Measurements from ENCODE around the gene CRYGC. TPM values are rescaled to one million over a fixed set of nuclear protein-coding genes. Genes with fewer than 3 reads are reported as not detected.
A peak's percentile ranks its signal among the peaks of the same experiment; 100 is the strongest.

The CRYGC gene, protein sequence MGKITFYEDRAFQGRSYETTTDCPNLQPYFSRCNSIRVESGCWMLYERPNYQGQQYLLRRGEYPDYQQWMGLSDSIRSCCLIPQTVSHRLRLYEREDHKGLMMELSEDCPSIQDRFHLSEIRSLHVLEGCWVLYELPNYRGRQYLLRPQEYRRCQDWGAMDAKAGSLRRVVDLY
- not detected for total RNA-seq
- not detected for polyA plus RNA-seq (ENCODE audit: insufficient read depth, low read depth, low replicate concordance)
- long read RNA-seq, donor 1, result 0 reads
- long read RNA-seq, donor 2, result 0 reads
- long read RNA-seq, donor 3, result 0 reads
- long read RNA-seq, donor 4, result 0 reads
- long read RNA-seq, donor 5, result 0 reads
- long read RNA-seq, donor 6, result 0 reads
- long read RNA-seq, donor 7, result 0 reads
- long read RNA-seq, donor 8, result 0 reads
- long read RNA-seq, donor 9, result 0 reads
- long read RNA-seq, donor 10, result 0 reads

DNA sequence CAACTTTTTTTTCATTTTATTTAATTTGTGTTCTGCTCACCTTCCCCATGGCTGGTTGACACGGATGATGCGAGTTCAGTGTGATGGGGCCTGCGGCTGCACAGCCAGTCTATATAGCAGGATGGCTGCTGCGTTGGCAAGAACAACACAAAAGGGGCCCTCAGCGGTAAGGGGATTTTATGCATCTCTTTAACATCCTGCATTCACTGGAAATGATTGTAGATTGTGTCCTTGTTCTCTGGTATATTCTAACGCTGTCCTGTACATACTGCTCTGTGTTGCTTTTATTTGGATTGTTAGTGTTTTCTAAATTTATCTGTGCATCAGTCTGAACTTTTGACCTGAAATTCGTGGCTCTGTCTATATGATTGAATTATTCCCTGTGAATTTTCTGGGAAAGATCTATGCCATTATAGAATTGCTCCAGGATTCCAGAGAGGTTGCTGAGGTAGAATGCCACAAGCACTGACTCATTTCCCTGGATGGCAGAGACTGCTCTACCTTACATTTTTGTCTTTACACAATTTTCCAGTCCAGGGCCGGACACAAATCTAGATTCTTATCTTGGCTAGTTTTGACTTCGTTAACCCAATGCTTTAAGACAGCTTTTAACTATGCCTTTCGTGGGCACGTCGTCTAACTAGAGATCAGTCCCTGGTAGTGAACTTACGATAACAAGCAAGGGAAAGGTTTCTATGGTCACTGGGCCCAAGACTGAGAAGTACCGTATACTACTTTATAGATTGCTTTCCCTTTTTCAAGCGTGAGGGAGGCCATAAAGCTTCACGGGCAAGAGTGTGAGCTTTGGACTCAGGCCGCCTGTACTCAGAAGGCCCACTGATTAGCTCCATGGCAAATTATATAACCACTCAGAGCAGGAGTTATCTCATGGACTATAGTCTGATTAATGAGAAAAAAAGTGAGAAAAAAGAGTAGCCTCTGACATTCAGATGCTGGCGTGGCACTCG, at the start of gene CRYGC:
Gene CRYGC (minus strand): TSS at position 85 of the 968 bp plus-strand sequence. CDS start 36 bp downstream, at position 49.
- DNase-seq (peak in 2 of 5 donors; percentile 18 to 20), FAIRE-seq (no peak)
- no peaks in the 10 kb centered on the region for H3K4me1 ChIP-seq (ENCODE audit: control insufficient read depth in 2 of 3, insufficient read depth in 2 of 3, low read depth in 1 of 3, low read length in 3 of 3)
- H3K9me3 ChIP-seq (ENCODE audit: control insufficient read depth in 2 of 3, insufficient read depth in 1 of 3, low read length in 3 of 3), result no peaks in the 10 kb centered on the region
- H3K4me3 ChIP-seq (ENCODE audit: low read length in 3 of 3), result no peak within 1 kb of the TSS
- H3K27ac ChIP-seq (ENCODE audit: low read depth in 2 of 2, low read length in 2 of 2), result no peak within 1 kb of the TSS
- intact Hi-C loops (cut with DNase I), result no loop called here
- H3K27me3 ChIP-seq (ENCODE audit: control insufficient read depth, insufficient read depth, low read length), result no peaks in the 10 kb centered on the region
- H3K36me3 ChIP-seq (ENCODE audit: control insufficient read depth in 2 of 3, insufficient read depth in 3 of 3, low read length in 3 of 3), result no peaks in the 10 kb centered on the region
- H3K9ac ChIP-seq (ENCODE audit: low read length in 3 of 3), result no peak within 1 kb of the TSS
- TF ChIP-seq, protein P1, sequence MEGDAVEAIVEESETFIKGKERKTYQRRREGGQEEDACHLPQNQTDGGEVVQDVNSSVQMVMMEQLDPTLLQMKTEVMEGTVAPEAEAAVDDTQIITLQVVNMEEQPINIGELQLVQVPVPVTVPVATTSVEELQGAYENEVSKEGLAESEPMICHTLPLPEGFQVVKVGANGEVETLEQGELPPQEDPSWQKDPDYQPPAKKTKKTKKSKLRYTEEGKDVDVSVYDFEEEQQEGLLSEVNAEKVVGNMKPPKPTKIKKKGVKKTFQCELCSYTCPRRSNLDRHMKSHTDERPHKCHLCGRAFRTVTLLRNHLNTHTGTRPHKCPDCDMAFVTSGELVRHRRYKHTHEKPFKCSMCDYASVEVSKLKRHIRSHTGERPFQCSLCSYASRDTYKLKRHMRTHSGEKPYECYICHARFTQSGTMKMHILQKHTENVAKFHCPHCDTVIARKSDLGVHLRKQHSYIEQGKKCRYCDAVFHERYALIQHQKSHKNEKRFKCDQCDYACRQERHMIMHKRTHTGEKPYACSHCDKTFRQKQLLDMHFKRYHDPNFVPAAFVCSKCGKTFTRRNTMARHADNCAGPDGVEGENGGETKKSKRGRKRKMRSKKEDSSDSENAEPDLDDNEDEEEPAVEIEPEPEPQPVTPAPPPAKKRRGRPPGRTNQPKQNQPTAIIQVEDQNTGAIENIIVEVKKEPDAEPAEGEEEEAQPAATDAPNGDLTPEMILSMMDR (IDR thresholded peaks at IDR 0.05; ENCODE audit: borderline replicate concordance, extremely low read depth, insufficient read depth), result no peak

DNA sequence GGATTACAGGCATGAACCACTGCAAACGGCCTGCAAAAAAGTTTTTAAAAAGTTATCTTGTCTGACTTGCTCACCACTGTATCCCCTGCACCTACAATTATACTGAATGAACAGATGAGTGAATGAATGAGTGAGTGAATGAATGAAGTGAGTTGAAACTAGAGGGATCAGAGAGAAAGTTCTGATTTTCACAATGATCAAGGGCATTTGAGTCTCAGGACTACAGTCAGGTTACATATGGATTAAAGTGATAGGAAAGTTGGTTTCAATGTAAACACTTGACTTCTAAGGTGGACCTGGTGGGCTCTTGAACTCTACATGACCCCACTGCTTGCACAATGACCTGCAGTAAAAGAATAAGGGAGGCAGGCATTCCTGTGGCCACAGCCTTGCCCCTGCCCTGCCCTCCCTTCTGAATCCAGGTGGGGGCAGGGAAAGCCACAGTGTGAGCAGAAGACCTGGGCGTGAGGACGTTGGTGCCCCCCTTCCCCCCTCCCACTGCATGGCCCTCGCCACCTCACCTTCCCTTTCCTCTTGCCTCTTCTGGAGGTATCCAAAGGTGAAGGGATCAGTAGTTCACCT, 49.5 kb upstream of the CRYGC start:
- TF ChIP-seq, protein P1 (IDR thresholded peaks at IDR 0.05; ENCODE audit: borderline replicate concordance, extremely low read depth, insufficient read depth), result no peak
- no peaks in the 10 kb centered on the region for H3K27me3 ChIP-seq (ENCODE audit: control insufficient read depth, insufficient read depth, low read length)
- H3K4me3 ChIP-seq (ENCODE audit: low read length in 3 of 3), result no peak overlapping the region
- no peak overlapping the region for H3K9ac ChIP-seq (ENCODE audit: low read length in 3 of 3)
- DNase-seq (peak in 2 of 5 donors; percentile 14 to 25), FAIRE-seq (no peak)
- intact Hi-C loops (cut with DNase I), result no loop called here
- H3K4me1 ChIP-seq (ENCODE audit: control insufficient read depth in 2 of 3, insufficient read depth in 2 of 3, low read depth in 1 of 3, low read length in 3 of 3), result no peaks in the 10 kb centered on the region
- no peak overlapping the region for H3K27ac ChIP-seq (ENCODE audit: low read depth in 2 of 2, low read length in 2 of 2)
- no peaks in the 10 kb centered on the region for H3K36me3 ChIP-seq (ENCODE audit: control insufficient read depth in 2 of 3, insufficient read depth in 3 of 3, low read length in 3 of 3)
- no peaks in the 10 kb centered on the region for H3K9me3 ChIP-seq (ENCODE audit: control insufficient read depth in 2 of 3, insufficient read depth in 1 of 3, low read length in 3 of 3)

DNA sequence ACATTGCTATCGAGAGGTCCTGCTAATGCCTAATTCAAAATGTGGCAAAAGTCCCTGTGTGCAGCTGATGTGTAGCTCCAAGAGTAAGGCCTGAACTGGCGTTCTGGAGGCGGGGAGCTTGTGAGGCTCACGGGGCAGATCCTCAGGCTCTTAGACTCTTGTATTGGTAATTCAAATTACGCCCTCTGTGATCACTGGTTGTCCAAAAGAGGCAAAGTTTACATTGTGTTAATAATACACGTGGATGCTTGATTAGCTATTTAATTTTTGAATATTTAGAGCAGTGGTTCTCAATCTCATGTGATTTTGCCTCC, 46.2 kb upstream of the CRYGC start:
- FAIRE-seq, result no peak
- H3K9me3 ChIP-seq (ENCODE audit: control insufficient read depth in 2 of 3, insufficient read depth in 1 of 3, low read length in 3 of 3), result no peaks in the 10 kb centered on the region
- intact Hi-C loops (cut with DNase I), result no loop called here
- no peaks in the 10 kb centered on the region for H3K27me3 ChIP-seq (ENCODE audit: control insufficient read depth, insufficient read depth, low read length)
- no peak for DNase-seq
- H3K4me1 ChIP-seq (ENCODE audit: control insufficient read depth in 2 of 3, insufficient read depth in 2 of 3, low read depth in 1 of 3, low read length in 3 of 3), result no peaks in the 10 kb centered on the region
- H3K9ac ChIP-seq (ENCODE audit: low read length in 3 of 3), result no peak overlapping the region
- no peak overlapping the region for H3K27ac ChIP-seq (ENCODE audit: low read depth in 2 of 2, low read length in 2 of 2)
- H3K36me3 ChIP-seq (ENCODE audit: control insufficient read depth in 2 of 3, insufficient read depth in 3 of 3, low read length in 3 of 3), result no peaks in the 10 kb centered on the region
- TF ChIP-seq, protein P1 (IDR thresholded peaks at IDR 0.05; ENCODE audit: borderline replicate concordance, extremely low read depth, insufficient read depth), result no peak
- no peak overlapping the region for H3K4me3 ChIP-seq (ENCODE audit: low read length in 3 of 3)
